ENCODE measurements around the gene METTL1.

Gene METTL1

GRCh38 chr12:57796996-57797395 lies 25.1 kb upstream of the METTL1 start:
- Histone ChIP-seq H3K4me1 (ENCODE audit: control insufficient read depth, insufficient read depth, low read length, poor library complexity, severe bottlenecking) (no peaks in the 10 kb centered on the region), H3K9me3 (ENCODE audit: control insufficient read depth, low read length) (no peaks in the 10 kb centered on the region), H3K27ac (ENCODE audit: low read depth, low read length, severe bottlenecking) (no peak overlapping the region), H3K36me3 (ENCODE audit: control insufficient read depth, insufficient read depth, low read length) (peaks cover 78% of the 10 kb centered on the region), H3K4me3 (ENCODE audit: extremely low read depth, insufficient read depth, low read length, poor library complexity, severe bottlenecking) (no peak overlapping the region)
- no CpG with 5 or more reads among the region's 1 CpG for WGBS, 2 experiments (ENCODE audit: insufficient coverage in 2 of 2)

GRCh38 chr12:57795354-57795753 lies 23.4 kb upstream of the METTL1 start:
- peaks cover 85% of the 10 kb centered on the region for H3K36me3 ChIP-seq (ENCODE audit: control insufficient read depth, insufficient read depth, low read length)
- H3K27ac ChIP-seq (ENCODE audit: low read depth, low read length, severe bottlenecking): no peak overlapping the region
- H3K9me3 ChIP-seq (ENCODE audit: control insufficient read depth, low read length): no peaks in the 10 kb centered on the region
- 97% methylated on average over 3 of the region's 6 CpGs for WGBS, 2 experiments (ENCODE audit: insufficient coverage in 2 of 2)
- no peak overlapping the region for H3K4me3 ChIP-seq (ENCODE audit: extremely low read depth, insufficient read depth, low read length, poor library complexity, severe bottlenecking)
- no peaks in the 10 kb centered on the region for H3K4me1 ChIP-seq (ENCODE audit: control insufficient read depth, insufficient read depth, low read length, poor library complexity, severe bottlenecking)

GRCh38 chr12:57793920-57794319 lies 22.0 kb upstream of the METTL1 start:
- Histone ChIP-seq H3K27ac (ENCODE audit: low read depth, low read length, severe bottlenecking) (no peak overlapping the region), H3K4me1 (ENCODE audit: control insufficient read depth, insufficient read depth, low read length, poor library complexity, severe bottlenecking) (no peaks in the 10 kb centered on the region), H3K4me3 (ENCODE audit: extremely low read depth, insufficient read depth, low read length, poor library complexity, severe bottlenecking) (no peak overlapping the region), H3K36me3 (ENCODE audit: control insufficient read depth, insufficient read depth, low read length) (peaks cover 84% of the 10 kb centered on the region), H3K9me3 (ENCODE audit: control insufficient read depth, low read length) (no peaks in the 10 kb centered on the region)
- 64 to 82% methylated on average over 1 of the region's 1 CpG for WGBS, 2 experiments (ENCODE audit: insufficient coverage in 2 of 2)

GRCh38 chr12:57783861-57784260 lies 12.0 kb upstream of the METTL1 start:
- Histone ChIP-seq H3K4me1 (ENCODE audit: control insufficient read depth, insufficient read depth, low read length, poor library complexity, severe bottlenecking) (peaks cover 6% of the 10 kb centered on the region), H3K36me3 (ENCODE audit: control insufficient read depth, insufficient read depth, low read length) (peaks cover 56% of the 10 kb centered on the region), H3K4me3 (ENCODE audit: extremely low read depth, insufficient read depth, low read length, poor library complexity, severe bottlenecking) (peak overlapping the region; percentile 99), H3K9me3 (ENCODE audit: control insufficient read depth, low read length) (no peaks in the 10 kb centered on the region), H3K27ac (ENCODE audit: low read depth, low read length, severe bottlenecking) (no peak overlapping the region)
- WGBS, 2 experiments (ENCODE audit: insufficient coverage in 2 of 2): 97 to 100% methylated on average over 5 to 8 of the region's 11 CpGs

- no peaks in the 10 kb centered on the region for H3K9me3 ChIP-seq (ENCODE audit: control insufficient read depth, low read length)
- H3K4me3 ChIP-seq (ENCODE audit: extremely low read depth, insufficient read depth, low read length, poor library complexity, severe bottlenecking): peak overlapping the region; percentile 99
- peaks cover 52% of the 10 kb centered on the region for H3K36me3 ChIP-seq (ENCODE audit: control insufficient read depth, insufficient read depth, low read length)
- 90 to 97% methylated on average over 6 to 8 of the region's 12 CpGs for WGBS, 2 experiments (ENCODE audit: insufficient coverage in 2 of 2)
- peaks cover 6% of the 10 kb centered on the region for H3K4me1 ChIP-seq (ENCODE audit: control insufficient read depth, insufficient read depth, low read length, poor library complexity, severe bottlenecking)
- H3K27ac ChIP-seq (ENCODE audit: low read depth, low read length, severe bottlenecking): no peak overlapping the region
Observed at GRCh38 chr12:57783466-57783801, 11.5 kb upstream of the METTL1 start.

GRCh38 chr12:57782608-57783465 lies 10.9 kb upstream of the METTL1 start, which contains the start of gene TSFM:
Gene TSFM, plus strand, starts transcription at chr12:57782787. Its CDS starts 15 bp downstream, at chr12:57782802.
- no peaks in the 10 kb centered on the region for H3K9me3 ChIP-seq (ENCODE audit: control insufficient read depth, low read length)
- H3K36me3 ChIP-seq (ENCODE audit: control insufficient read depth, insufficient read depth, low read length): peaks cover 47% of the 10 kb centered on the region
- 1% methylated on average over 42 to 43 of the region's 45 CpGs for WGBS, 2 experiments (ENCODE audit: insufficient coverage in 2 of 2)
- peaks cover 6% of the 10 kb centered on the region for H3K4me1 ChIP-seq (ENCODE audit: control insufficient read depth, insufficient read depth, low read length, poor library complexity, severe bottlenecking)
- H3K4me3 ChIP-seq (ENCODE audit: extremely low read depth, insufficient read depth, low read length, poor library complexity, severe bottlenecking): peak within 1 kb of the TSS; percentile 99
- H3K27ac ChIP-seq (ENCODE audit: low read depth, low read length, severe bottlenecking): peak within 1 kb of the TSS; percentile 23

GRCh38 chr12:57782243-57782607 lies 10.3 kb upstream of the METTL1 start:
- no peaks in the 10 kb centered on the region for H3K9me3 ChIP-seq (ENCODE audit: control insufficient read depth, low read length)
- no peak overlapping the region for H3K27ac ChIP-seq (ENCODE audit: low read depth, low read length, severe bottlenecking)
- H3K4me1 ChIP-seq (ENCODE audit: control insufficient read depth, insufficient read depth, low read length, poor library complexity, severe bottlenecking): peaks cover 6% of the 10 kb centered on the region
- 14% methylated on average over 2 of the region's 4 CpGs; no CpG with 5 or more reads in 1 of the 2 experiments for WGBS, 2 experiments (ENCODE audit: insufficient coverage in 2 of 2)
- peaks cover 40% of the 10 kb centered on the region for H3K36me3 ChIP-seq (ENCODE audit: control insufficient read depth, insufficient read depth, low read length)
- H3K4me3 ChIP-seq (ENCODE audit: extremely low read depth, insufficient read depth, low read length, poor library complexity, severe bottlenecking): peak overlapping the region; percentile 99

GRCh38 chr12:57781801-57782200 lies 9.9 kb upstream of the METTL1 start:
- 65 to 73% methylated on average over 2 of the region's 2 CpGs for WGBS, 2 experiments (ENCODE audit: insufficient coverage in 2 of 2)

GRCh38 chr12:57781244-57781643 lies 9.3 kb upstream of the METTL1 start:
- H3K4me1 ChIP-seq (ENCODE audit: control insufficient read depth, insufficient read depth, low read length, poor library complexity, severe bottlenecking): peaks cover 6% of the 10 kb centered on the region
- H3K4me3 ChIP-seq (ENCODE audit: extremely low read depth, insufficient read depth, low read length, poor library complexity, severe bottlenecking): no peak overlapping the region
- H3K36me3 ChIP-seq (ENCODE audit: control insufficient read depth, insufficient read depth, low read length): peaks cover 31% of the 10 kb centered on the region
- no peaks in the 10 kb centered on the region for H3K9me3 ChIP-seq (ENCODE audit: control insufficient read depth, low read length)
- H3K27ac ChIP-seq (ENCODE audit: low read depth, low read length, severe bottlenecking): no peak overlapping the region
- 92 to 93% methylated on average over 2 of the region's 3 CpGs for WGBS, 2 experiments (ENCODE audit: insufficient coverage in 2 of 2)

More at GRCh38 chr12:57781801-57782200, 9.9 kb upstream of the METTL1 start:
- H3K36me3 ChIP-seq (ENCODE audit: control insufficient read depth, insufficient read depth, low read length): peaks cover 36% of the 10 kb centered on the region
- no peak overlapping the region for H3K4me3 ChIP-seq (ENCODE audit: extremely low read depth, insufficient read depth, low read length, poor library complexity, severe bottlenecking)
- peaks cover 6% of the 10 kb centered on the region for H3K4me1 ChIP-seq (ENCODE audit: control insufficient read depth, insufficient read depth, low read length, poor library complexity, severe bottlenecking)
- no peaks in the 10 kb centered on the region for H3K9me3 ChIP-seq (ENCODE audit: control insufficient read depth, low read length)
- no peak overlapping the region for H3K27ac ChIP-seq (ENCODE audit: low read depth, low read length, severe bottlenecking)

GRCh38 chr12:57780284-57780897 lies 8.5 kb upstream of the METTL1 start:
- Histone ChIP-seq H3K9me3 (ENCODE audit: control insufficient read depth, low read length) (no peaks in the 10 kb centered on the region), H3K27ac (ENCODE audit: low read depth, low read length, severe bottlenecking) (no peak overlapping the region), H3K4me1 (ENCODE audit: control insufficient read depth, insufficient read depth, low read length, poor library complexity, severe bottlenecking) (peaks cover 6% of the 10 kb centered on the region), H3K4me3 (ENCODE audit: extremely low read depth, insufficient read depth, low read length, poor library complexity, severe bottlenecking) (no peak overlapping the region), H3K36me3 (ENCODE audit: control insufficient read depth, insufficient read depth, low read length) (peaks cover 22% of the 10 kb centered on the region)
- 81 to 100% methylated on average over 3 to 4 of the region's 4 CpGs for WGBS, 2 experiments (ENCODE audit: insufficient coverage in 2 of 2)

GRCh38 chr12:57779736-57780135 lies 7.8 kb upstream of the METTL1 start:
- WGBS, 2 experiments (ENCODE audit: insufficient coverage in 2 of 2): 88 to 100% methylated on average over 1 of the region's 1 CpG
- peaks cover 16% of the 10 kb centered on the region for H3K36me3 ChIP-seq (ENCODE audit: control insufficient read depth, insufficient read depth, low read length)
- no peak overlapping the region for H3K4me3 ChIP-seq (ENCODE audit: extremely low read depth, insufficient read depth, low read length, poor library complexity, severe bottlenecking)
- no peak overlapping the region for H3K27ac ChIP-seq (ENCODE audit: low read depth, low read length, severe bottlenecking)
- H3K9me3 ChIP-seq (ENCODE audit: control insufficient read depth, low read length): no peaks in the 10 kb centered on the region
- peaks cover 6% of the 10 kb centered on the region for H3K4me1 ChIP-seq (ENCODE audit: control insufficient read depth, insufficient read depth, low read length, poor library complexity, severe bottlenecking)
